Mucosa of descending colon (tissue), 3 donors: ENCODE results near the gene SRD5A1. TPM values are rescaled to one million over a fixed set of nuclear protein-coding genes. Genes with fewer than 3 reads are reported as not detected.

Experiments used
- ATAC-seq: fragments of 200-7000 bp; cut with Tn5 transposase; one replicate; pipeline ENCODE4 v1.9.1; 2020; ENCODE audit warnings: mild to moderate bottlenecking, moderate library complexity
- DNase-seq, 3 donors: peaks; one replicate each; pipeline ENCODE4 v3.0.0-alpha.2; 2020
- H3K36me3 ChIP-seq: fragments of 200-600 bp; one replicate; pipeline ENCODE4 v1.8.0; 2021; ENCODE audit warnings: low read depth, mild to moderate bottlenecking
- H3K4me1 ChIP-seq: fragments of 200-600 bp; one replicate; pipeline ENCODE4 v1.8.0; 2021; ENCODE audit warnings: low read depth, mild to moderate bottlenecking
- H3K4me3 ChIP-seq: fragments of 200-600 bp; one replicate; pipeline ENCODE4 v1.8.0; 2021; ENCODE audit warnings: mild to moderate bottlenecking
- H3K9me3 ChIP-seq: fragments of 200-600 bp; one replicate; pipeline ENCODE4 v1.8.0; 2021; ENCODE audit warnings: mild to moderate bottlenecking
- CTCF ChIP-seq: fragments of 200-600 bp; IDR thresholded peaks from one replicate; pipeline ENCODE4 v1.8.0; 2022; ENCODE audit warnings: antibody characterized with exemption, mild to moderate bottlenecking
- intact Hi-C, 2 donors: fragments of 100-400 bp; cut with DNase I in 1 of 2; cut with micrococcal nuclease in 1 of 2; formaldehyde crosslinking; loops; one replicate each; pipeline versions ENCODE4 v1.11.0 to v1.11.1; 2022; cut with DNase I, micrococcal nuclease
- total RNA-seq, 3 donors: library from RNA; stranded (reverse); fragmentation: NEBNext Ultra II Directional in 2 of 3; extraction: Animal tissue kit (Norgen Biotek cat#: 25700) in 2 of 3; gene quantifications; one replicate each; pipeline versions ENCODE4 v1.2.1 to v1.2.4, GENCODE V29; 2021 to 2023
- donor health status: DM: no; HTN: no; CAD: no; lungs with moderate emphysema.
- donor health status: DM: no; HTN: no; CAD: no.
- donor health status: DM: no; HTN: yes; CAD: no.

Gene SRD5A1
- total RNA-seq, 3 donors from 2014 or later = 12.7 to 16.2 (median 14.3) TPM

- ATAC-seq (no peak), DNase-seq (peak in 2 of 3 donors; percentile 22 to 38)
- TF ChIP-seq CTCF = no peak
- Histone ChIP-seq H3K4me1 (peaks cover 25% of the 10 kb centered on the region), H3K36me3 (no peaks in the 10 kb centered on the region), H3K9me3 (no peaks in the 10 kb centered on the region), H3K4me3 (no peak overlapping the region)
- intact Hi-C loops = no loop called here
Observed at GRCh38 chr5:6715758-6716628, 82.8 kb downstream of the SRD5A1 start.

DNA sequence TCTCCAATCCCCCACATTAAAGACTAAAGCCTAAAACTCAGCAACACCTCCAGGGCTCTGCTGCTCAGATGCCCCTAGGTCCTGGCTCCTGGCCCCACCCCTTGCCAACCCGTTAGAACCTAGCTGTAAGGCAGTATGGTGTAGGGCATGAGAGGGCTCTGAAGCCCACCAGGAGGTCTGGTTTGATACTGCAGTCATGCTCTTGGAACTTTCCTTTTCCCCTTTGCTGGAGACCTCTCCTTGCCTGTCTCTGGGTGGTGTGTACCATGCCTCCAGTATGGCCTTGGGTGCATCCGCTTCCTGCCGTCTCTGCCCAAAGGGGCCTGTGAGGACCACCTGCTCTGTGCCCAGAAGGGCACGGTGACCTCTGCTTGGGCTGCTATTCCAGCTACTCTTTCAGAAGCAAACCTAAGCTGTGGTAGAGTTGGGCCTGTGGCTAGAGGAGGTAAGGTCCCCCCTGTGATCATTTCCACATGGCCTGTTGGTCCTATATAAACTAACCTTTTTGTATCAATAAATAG lies 83.4 kb downstream of the SRD5A1 start:
- no peak for DNase-seq
- H3K36me3 ChIP-seq = no peaks in the 10 kb centered on the region
- no peak for ATAC-seq
- no peaks in the 10 kb centered on the region for H3K9me3 ChIP-seq
- intact Hi-C loops = no loop called here
- TF ChIP-seq CTCF = no peak
- peaks cover 27% of the 10 kb centered on the region for H3K4me1 ChIP-seq
- no peak overlapping the region for H3K4me3 ChIP-seq

DNA sequence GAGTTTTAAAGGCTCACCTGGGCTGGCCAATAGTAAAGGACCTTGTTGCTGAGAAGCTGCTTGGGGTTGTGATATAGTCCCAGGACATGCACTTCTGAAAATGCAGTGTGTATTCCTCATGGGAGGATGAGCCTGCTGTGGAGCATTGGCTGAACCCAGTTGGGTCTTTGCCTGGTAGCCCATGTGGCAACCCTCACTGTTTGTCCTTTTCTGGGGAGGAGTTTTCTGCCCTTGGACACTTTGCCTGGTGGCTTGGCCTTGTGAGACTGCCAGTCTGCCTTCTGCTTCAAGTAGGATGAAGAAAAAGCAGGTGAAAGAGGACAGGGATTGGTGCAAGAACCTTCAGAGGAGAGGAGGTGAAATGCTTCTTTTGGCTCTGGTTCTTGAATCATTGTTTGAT lies 84.0 kb downstream of the SRD5A1 start:
- no peak for TF ChIP-seq CTCF
- intact Hi-C loops = no loop called here
- Histone ChIP-seq H3K4me1 (peaks cover 26% of the 10 kb centered on the region), H3K36me3 (no peaks in the 10 kb centered on the region), H3K9me3 (no peaks in the 10 kb centered on the region), H3K4me3 (no peak overlapping the region)
- no peak for DNase-seq
- ATAC-seq = no peak

DNA sequence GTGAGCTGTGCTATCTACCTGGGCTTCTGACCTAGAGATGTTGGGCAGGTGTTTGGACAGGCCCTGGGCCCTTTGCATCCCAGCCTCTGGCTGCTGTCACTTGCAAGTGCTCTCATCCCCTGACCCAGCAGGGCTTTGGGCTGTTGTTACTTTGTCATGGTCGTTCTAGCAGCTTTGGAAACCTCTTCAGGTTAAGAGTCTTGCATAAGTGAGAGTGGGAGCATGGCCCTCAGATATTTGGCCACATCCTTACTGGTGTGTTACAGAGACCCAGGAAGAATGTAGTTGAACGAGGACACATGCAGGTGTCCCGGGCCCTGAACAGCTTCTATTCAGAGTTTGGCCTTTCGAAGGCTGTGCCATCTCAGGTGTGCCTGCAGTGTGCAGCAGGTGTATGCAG lies 84.4 kb downstream of the SRD5A1 start:
- DNase-seq = no peak
- Histone ChIP-seq H3K4me3 (no peak overlapping the region), H3K36me3 (no peaks in the 10 kb centered on the region), H3K4me1 (peaks cover 29% of the 10 kb centered on the region), H3K9me3 (no peaks in the 10 kb centered on the region)
- no peak for TF ChIP-seq CTCF
- no peak for ATAC-seq
- intact Hi-C loops = no loop called here

- Histone ChIP-seq H3K36me3 (no peaks in the 10 kb centered on the region), H3K4me1 (peaks cover 29% of the 10 kb centered on the region), H3K4me3 (no peak overlapping the region), H3K9me3 (no peaks in the 10 kb centered on the region)
- TF ChIP-seq CTCF = no peak
- ATAC-seq (no peak), DNase-seq (no peak)
- intact Hi-C loops = no loop called here
Observed at GRCh38 chr5:6718161-6718681, 85.0 kb downstream of the SRD5A1 start.
